ENCODE measurements around the gene POC1A.

GRCh38 chr3:52082951-52083350 lies 71.3 kb downstream of the POC1A start:
- no peak for TF ChIP-seq EP300 (IDR thresholded peaks at IDR 0.05; ENCODE audit: borderline replicate concordance)
- no peak for TF ChIP-seq CREB1 (IDR thresholded peaks at IDR 0.05; ENCODE audit: low read depth)
- TF ChIP-seq RAD21 (IDR thresholded peaks at IDR 0.05; ENCODE audit: low read depth), result no peak
- TF ChIP-seq, protein P1, sequence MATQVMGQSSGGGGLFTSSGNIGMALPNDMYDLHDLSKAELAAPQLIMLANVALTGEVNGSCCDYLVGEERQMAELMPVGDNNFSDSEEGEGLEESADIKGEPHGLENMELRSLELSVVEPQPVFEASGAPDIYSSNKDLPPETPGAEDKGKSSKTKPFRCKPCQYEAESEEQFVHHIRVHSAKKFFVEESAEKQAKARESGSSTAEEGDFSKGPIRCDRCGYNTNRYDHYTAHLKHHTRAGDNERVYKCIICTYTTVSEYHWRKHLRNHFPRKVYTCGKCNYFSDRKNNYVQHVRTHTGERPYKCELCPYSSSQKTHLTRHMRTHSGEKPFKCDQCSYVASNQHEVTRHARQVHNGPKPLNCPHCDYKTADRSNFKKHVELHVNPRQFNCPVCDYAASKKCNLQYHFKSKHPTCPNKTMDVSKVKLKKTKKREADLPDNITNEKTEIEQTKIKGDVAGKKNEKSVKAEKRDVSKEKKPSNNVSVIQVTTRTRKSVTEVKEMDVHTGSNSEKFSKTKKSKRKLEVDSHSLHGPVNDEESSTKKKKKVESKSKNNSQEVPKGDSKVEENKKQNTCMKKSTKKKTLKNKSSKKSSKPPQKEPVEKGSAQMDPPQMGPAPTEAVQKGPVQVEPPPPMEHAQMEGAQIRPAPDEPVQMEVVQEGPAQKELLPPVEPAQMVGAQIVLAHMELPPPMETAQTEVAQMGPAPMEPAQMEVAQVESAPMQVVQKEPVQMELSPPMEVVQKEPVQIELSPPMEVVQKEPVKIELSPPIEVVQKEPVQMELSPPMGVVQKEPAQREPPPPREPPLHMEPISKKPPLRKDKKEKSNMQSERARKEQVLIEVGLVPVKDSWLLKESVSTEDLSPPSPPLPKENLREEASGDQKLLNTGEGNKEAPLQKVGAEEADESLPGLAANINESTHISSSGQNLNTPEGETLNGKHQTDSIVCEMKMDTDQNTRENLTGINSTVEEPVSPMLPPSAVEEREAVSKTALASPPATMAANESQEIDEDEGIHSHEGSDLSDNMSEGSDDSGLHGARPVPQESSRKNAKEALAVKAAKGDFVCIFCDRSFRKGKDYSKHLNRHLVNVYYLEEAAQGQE (IDR thresholded peaks at IDR 0.05; ENCODE audit: low read depth), result no peak
- no peak for TF ChIP-seq TAF1 (IDR thresholded peaks at IDR 0.05; ENCODE audit: low read depth)

All from Ishikawa (cell line).